Stimulated activated CD4-positive, alpha-beta T cell treated with anti-CD3 and anti-CD28 coated beads, Interleukin-1b, Interleukin-23, amount 100 ng/mL, for 48 hours (primary cell): Measurements from ENCODE around the gene P3H3.

Experiments
- DNase-seq: peaks from one replicate; pipeline ENCODE4 v3.0.0-alpha.2; 2020

Gene P3H3

GRCh38 chr12:6809056-6809455, 19.2 kb upstream of the P3H3 start:
- no peak for DNase-seq

- no peak for DNase-seq
Observed at GRCh38 chr12:6810758-6811157, 17.4 kb upstream of the P3H3 start.

GRCh38 chr12:6813363-6813762, 14.8 kb upstream of the P3H3 start:
- DNase-seq, result no peak

- DNase-seq, result no peak
Observed at GRCh38 chr12:6816598-6816997, 11.6 kb upstream of the P3H3 start.

GRCh38 chr12:6817098-6817497, 11.1 kb upstream of the P3H3 start:
- no peak for DNase-seq

- DNase-seq, result no peak
Observed at GRCh38 chr12:6817662-6818157, 10.5 kb upstream of the P3H3 start.

GRCh38 chr12:6818222-6818621, 10.0 kb upstream of the P3H3 start:
- no peak for DNase-seq

- DNase-seq, result no peak
Observed at GRCh38 chr12:6818645-6819044, 9.6 kb upstream of the P3H3 start.

GRCh38 chr12:6819106-6820030, 8.8 kb upstream of the P3H3 start:
- no peak for DNase-seq

GRCh38 chr12:6820166-6820565, 8.0 kb upstream of the P3H3 start:
- no peak for DNase-seq

- no peak for DNase-seq
Observed at GRCh38 chr12:6821591-6822425, 6.4 kb upstream of the P3H3 start, which contains the start of gene GPR162. Gene GPR162, plus strand, starts transcription at chr12:6821821. Its CDS starts 2,078 bp downstream, at chr12:6823899.

GRCh38 chr12:6822426-6823135, 5.6 kb upstream of the P3H3 start:
- no peak for DNase-seq

- DNase-seq, result no peak
Observed at GRCh38 chr12:6823182-6824084, 4.8 kb upstream of the P3H3 start.

- no peak for DNase-seq
Observed at GRCh38 chr12:6824085-6824775, 4.0 kb upstream of the P3H3 start.

GRCh38 chr12:6824901-6825381, 3.3 kb upstream of the P3H3 start:
- DNase-seq, result no peak

- DNase-seq, result peak; percentile 82
Observed at GRCh38 chr12:6825398-6826124, 2.6 kb upstream of the P3H3 start.

- no peak for DNase-seq
Observed at GRCh38 chr12:6826125-6826733, 2.0 kb upstream of the P3H3 start.

- DNase-seq, result no peak
Observed at GRCh38 chr12:6826734-6827436, 1.3 kb upstream of the P3H3 start.

GRCh38 chr12:6827437-6827911, 733 bp upstream of the P3H3 start:
- peak; percentile 59 for DNase-seq
